H4 (cell line): ENCODE data around the gene RO60. TPM values are rescaled to one million over a fixed set of nuclear protein-coding genes. Genes with fewer than 3 reads are reported as not detected.

Source experiments
- DNase-seq: peaks from one replicate; pipeline ENCODE4 v3.0.0-alpha.2; 2015; ENCODE audit warnings: low spot score
- total RNA-seq: library from RNA; depleted of rRNA; stranded (reverse); fragments of >200 nt; shearing (Covaris generic); gene quantifications from 2 replicates; pipeline ENCODE4 v1.2.3, GENCODE V29; 2014

The RO60 gene
- total RNA-seq, 1 experiment from 2014 or later: 49.5 TPM

DNA sequence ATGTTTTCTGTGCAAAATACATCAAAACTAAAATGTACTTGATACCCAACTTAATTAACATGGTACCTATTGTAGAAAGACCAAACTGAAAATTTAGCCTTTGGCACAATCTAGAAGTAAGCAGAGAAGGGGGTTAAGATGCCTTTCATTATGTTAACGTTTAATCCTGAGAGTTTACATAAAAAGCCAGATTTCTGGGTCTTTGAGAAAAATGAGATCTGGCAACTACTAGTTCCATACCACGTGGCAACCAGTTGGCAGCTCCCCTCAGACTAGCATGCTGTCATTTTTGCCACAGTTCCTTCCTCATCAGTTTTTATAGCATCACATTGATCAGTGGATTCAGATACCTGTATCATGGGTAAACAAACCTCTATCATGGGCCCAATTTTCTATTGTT lies 1.5 kb downstream of the RO60 start:
- no peak for DNase-seq

DNA sequence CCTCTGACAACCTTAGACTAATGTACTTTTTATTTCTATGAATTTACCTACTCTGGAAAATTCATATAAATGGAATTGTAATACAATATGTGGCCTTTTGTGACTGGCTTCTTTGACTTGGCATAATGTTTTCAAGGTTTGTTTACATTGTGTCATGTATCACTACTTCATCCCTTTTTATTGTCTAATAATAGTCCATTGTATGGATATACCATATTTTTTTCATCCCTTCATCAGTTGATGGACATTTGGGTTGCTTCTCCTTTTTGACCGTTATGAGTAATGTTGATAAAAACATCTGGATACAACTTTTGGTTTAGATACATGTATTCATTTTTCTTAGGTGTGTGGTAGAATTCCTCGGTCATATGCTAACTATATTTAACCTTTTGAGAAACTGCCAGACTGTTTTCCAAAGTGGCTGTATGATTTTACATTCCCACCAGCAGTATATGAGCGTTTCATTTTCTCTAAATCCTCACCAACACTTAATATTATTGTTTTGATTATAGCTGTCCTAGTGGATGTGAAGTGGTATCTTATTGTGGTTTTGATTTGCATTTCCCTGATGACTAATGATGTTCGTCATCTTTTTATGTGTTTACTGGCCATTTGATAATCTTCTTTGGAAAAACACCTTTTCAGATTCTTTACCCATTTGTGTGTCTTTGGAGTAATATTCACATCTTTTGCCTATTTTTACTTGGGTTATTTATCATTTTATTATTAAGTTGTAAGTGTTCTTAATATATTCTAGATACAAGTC lies 3.5 kb downstream of the RO60 start:
- no peak for DNase-seq

DNA sequence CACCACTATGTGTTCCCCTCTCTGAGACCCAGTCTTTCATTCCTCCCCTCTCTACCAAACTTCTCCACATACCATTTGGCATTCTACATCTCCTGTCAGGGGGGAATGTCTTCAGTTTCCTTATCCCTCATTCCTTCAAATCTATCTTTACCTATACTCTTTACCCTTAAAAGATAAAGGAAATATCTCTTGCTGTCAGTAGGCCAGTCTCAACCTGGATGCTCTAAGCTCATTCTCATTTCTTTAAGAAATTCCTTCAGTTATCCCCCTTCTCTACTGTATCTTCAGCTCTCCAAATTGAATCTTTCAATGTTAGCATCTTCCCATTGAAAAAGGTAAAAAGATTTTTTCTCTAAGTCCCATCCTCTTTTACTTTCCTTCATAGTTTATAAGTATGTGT lies 6.5 kb downstream of the RO60 start:
- no peak for DNase-seq

DNA sequence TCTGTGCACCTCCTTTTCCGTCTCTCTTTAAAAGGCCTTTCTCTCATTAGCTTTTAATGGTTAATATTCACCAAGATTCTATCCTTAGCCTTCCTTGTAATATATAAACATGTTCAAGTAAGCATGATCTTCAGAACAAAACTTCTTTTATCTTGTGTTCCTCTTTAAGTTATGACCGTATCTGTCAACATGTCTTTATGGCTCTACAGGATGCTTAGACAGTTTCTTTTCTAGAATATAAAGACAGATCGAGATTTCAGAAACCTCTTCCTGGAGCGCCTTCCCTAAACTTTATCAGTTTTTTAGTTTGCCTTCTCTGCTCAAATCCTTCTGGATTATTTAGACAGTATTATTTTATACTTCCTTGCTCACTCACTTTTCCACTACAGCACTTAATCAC lies 7.2 kb downstream of the RO60 start:
- no peak for DNase-seq

DNA sequence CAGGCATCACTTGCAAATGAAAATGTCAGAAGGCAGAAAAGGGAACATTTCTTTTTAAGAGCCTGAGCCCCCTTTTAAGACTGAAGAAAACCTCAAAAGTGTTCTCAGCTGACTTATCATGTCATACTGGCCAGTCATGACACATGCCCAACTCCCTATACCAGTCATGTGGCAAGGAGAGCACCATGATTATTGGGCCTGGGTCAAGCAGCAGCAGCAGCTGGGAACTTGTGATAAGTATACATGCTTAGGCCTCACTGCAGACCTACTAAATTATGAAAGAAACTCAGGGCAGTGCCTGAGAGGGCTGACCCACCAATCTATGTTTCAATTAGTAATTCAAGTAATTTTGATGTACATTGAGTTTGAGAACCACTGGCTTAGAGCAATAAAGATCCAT lies 8.6 kb downstream of the RO60 start:
- no peak for DNase-seq

DNA sequence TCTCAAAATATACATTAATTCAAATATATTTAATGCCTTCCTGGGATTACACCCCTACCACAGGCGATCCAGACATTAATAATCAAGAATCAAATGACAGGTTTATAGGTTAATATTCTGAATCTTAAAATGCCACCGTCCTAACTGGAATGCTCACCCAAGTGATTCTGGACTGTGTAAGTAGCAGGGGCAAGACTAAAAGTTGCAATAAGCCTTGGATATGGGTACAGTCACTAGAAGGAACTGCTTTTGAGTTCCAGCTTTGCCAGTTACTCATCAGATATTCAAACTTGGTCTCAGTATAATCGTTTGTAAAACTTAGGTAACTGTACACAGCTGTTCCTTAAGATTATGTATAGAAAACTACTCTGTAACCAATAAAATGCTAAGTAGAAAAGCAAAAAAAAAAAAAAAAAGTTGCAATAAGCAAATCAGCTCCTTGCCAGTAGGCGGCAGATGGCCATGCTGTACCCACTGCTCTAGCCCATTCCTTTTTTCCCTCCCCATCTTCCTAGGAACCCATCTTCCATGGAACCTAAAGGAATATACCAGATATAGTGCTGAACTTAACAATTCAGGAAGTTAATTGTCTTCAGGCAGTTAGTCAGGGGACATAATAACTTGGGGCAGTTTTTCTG lies 10.5 kb downstream of the RO60 start:
- peak; percentile 29 for DNase-seq

DNA sequence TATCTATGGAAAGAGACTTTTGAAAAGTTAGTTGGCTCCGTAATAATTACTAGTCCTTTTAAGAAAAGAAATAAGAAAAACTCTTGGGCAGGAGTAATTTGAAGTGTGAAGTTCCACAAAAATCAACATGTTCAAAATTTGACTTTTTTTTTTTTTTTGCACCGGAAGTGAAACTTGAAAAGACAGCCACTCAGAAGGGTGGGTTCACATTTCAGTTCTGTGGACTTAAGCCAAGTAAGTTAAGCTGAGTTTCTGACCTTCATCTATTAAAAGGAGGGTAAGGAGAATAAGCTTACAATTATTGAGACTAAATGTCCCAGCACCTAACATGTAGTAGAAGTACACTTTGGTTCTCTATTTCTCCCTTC lies 11.0 kb downstream of the RO60 start:
- DNase-seq: no peak

DNA sequence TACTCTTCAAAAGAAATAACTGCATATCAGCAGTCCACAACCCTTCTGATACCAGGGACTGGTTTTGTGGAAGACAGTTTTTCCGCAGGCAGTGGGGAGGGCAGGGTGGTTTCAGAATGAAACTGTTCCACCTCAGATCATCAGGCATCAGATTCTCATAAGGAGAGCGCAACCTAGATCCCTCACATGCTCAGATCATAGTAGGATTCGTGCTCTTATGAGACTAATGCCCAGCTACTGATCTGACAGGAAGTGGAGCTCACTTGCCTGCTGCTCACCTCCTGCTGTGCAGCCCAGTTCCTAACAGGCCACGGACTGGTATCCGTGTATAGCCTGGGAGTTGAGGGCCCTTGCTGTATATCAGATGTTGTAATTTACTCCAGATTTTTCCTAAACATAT lies 11.5 kb downstream of the RO60 start:
- no peak for DNase-seq

DNA sequence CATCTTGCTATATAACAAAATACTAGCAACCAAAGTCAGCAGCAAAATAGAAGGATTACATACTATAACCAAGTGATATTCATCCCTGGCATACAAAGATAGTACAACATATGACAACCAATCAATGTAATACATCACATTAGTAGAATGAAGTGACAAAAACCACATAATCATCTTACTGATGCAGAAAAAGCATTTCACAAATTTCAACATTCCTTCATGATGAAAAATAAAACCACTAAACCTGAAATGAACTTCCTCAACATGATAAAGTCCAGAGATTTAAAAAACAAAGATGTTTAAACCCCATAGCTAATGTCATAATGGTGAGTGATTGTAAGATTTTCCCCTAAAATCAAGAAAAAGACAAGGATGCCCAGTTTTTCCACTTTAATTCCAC lies 18.6 kb downstream of the RO60 start:
- DNase-seq: no peak

DNA sequence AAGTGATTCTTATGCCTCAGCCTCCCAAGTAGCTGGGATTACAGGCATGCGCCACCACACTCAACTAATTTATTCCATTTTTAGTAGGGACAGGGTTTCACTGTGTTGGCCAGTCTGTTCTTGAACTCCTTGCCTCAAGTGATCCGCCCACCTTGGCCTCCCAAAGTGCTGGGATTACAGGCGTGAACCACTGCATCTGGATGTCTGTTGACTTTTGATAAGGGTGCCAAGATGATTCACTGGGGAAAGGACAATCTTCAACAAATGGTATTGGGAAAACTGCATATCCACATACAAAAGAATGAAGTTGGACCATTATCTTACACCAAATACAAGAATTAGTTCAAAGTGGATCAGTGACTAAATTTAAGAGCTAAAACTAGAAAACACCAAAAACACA lies 19.8 kb downstream of the RO60 start:
- no peak for DNase-seq

DNA sequence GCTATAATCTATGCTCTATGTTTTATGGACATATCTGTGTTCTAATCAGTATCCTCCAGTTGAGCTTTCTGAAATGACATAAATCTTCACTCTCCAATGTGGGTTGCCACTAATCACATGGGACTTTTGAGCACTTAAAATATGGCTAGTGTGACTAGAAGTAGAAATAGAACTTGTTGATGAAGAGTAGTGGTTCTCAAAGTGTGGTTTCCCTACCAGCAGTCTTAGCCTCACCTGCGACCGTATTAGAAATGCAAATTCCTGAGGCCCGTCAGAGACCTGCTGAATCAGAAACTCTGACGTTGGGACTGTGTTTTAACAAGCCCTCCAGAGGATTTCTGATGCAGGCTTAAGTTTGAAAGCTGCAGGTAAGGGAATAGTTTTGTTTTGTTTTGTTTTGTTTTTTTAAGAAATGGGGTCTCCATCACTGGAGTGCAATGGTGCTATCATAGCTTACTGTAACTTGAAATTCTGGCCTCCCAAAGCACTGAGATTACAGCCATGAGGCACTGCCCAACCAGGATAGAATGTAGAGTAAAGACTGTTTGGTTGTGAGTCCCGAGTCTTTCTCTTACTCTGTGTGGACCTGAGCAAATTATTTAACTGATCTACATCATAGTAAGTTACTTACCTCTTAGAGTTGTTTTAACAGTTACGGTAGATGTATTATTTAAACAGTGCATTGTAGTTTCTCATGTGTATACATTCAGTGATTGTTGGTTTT lies 24.1 kb downstream of the RO60 start:
- DNase-seq: no peak

DNA sequence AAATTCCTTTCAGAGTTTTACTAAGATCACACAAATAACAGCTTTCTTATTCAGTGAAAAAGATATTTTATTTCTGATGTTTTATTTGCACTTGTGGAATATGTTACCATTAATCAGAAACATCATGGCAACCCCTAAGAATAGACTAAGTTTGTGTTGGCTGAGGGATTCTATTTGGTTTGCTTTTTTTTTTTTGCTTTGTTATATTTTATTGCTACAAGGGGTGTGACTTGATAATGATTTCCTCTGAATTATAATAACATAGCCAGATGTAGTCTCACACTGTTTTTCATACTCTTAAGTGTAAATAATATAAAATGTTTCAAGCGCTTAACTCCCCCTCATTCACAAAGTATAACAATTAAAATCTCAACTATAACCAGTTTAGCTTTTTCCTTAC lies 25.9 kb downstream of the RO60 start:
- DNase-seq: no peak

DNA sequence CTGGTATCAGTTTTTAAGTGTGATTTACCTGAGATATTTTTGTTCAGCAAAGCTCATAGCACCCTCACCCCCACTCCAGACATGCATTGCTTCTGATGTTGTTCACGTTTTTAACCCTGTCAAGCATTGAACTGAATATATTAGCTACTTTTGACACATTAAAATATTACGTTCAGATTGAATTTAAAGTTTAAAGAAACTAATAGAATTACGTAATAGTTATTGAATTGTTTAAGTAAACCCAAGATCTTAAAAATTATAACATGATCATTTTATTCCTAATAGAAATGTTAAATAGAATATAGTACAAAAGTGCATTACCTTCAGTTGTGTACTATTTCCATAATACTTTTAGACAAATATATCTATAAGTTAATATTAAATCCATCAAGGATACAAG lies 26.9 kb downstream of the RO60 start:
- DNase-seq: no peak

DNA sequence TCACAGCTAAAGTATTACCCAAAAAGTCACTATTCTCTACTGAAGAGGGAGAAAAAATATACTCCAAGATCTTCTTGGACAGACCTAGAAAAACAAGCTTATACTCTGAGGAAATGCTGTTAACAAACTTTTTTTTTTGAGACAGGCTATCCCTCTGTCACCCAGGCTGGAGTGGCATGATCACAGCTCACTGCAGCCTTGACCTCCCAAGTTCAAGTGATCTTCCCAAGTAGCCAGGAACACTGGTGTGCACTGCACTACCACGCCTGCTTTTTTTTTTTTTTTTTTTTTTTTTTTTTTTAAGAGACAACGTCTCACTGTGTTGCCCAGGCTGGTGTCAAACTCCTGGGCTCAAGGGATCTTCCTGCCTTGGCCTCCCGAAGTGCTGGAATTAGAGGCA lies 28.5 kb downstream of the RO60 start:
- no peak for DNase-seq

DNA sequence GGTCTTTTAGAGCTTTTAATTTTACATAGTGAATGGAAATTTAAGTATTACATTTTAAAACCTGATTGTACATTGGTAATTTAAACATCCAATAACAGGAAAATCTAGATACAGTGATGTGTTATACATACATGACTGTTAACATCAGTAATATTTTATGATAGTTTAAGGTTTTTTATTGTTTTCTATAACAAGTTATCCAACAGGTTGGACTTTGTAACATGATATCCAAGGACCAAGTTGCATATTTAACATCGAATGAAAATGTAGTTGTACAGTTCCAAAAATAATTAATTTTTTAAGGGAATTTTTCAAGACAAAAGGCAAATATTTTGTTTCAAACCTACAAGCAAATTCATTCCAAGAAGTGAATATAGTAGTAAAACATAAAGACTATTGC lies 31.5 kb downstream of the RO60 start:
- no peak for DNase-seq

DNA sequence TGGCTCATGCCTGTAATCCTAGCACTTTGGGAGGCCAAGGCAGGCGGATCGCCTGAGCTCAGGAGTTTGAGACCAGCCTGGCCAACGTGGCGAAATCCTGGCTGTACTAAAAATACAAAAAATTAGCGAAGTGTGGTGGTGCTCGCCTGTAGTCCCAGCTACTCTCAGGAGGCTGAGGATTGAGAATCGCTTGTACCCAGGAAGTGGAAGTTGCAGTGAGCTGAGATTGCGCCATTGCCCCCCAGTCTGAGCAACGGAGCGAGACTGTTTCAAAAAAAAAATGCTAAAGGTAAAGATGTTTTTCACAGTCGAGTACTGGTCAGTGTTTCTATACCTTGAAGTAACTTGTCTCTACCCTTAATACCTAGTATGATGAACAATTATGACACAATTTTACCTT lies 34.7 kb downstream of the RO60 start:
- no peak for DNase-seq

DNA sequence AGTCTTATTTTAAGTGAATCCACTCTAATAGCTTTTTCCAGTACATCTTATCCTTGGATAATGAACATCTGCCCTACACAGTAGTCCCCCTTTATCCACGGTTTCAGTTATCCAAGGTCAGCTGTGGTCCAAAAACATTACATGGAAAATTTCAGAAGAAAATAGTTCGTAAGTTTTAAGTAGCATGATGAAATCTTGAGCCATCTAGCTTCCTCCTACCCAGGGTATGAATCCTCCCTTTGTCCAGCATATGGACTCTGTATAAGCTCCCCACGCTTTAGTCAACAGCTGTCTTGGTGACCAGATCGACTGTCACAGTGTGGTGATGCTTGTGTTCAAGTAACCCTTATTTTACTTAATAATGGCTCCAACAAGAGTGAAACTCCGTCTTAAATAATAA lies 43.2 kb downstream of the RO60 start:
- DNase-seq: no peak

DNA sequence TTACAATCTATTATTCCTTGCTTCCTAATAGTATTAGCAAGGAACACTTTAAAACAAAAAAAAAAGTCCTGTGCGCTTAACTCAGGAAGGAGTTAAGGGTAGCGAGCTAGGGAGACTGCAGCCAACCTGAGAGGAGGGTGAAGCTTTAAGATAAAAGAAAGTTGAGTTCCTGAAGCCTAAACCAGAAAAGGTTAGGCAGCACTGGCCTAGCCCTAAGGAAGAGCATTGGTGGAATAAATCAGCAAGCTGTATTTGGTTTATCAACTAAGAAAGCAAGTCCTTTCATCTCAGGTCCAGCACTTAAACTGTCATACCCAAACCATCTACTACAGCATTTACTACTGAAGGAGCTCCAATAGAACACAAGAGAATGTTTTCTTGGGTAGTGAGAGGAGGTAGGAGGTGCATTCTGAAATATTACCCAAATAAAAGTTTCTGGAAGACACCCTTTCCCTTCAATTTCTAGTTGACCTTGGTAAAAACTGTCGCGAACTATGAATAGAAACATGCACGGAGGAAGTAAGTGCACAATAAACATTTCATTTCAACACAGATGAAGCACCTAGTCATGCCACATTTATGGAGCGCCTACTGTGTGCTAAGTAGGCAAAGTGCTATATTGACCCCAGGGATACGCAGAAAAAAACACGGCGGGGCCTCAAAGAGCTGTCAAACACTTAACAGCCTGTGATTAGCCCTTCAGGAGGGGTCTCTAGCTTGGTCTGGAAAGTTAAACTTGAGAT lies 44.5 kb downstream of the RO60 start:
- DNase-seq: no peak

DNA sequence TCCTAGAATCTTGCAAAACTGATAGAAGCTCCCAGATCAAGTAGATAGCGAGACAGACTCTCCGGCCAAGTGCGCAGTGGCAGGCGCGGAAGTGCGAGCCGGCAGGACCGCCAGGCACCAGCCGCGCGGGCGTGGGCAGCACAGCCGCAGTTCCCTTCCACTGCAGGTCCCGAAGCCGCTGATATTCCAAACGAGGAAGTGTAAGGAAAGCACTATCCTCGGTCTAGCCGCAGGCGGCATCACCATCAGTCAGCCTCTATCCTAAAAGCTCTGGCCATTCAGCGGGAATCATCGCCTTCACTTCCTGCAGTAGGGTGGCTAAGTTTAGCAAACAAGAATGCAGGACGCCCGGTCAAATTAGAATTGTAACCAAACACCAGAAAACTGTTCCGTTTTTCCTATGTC lies 45.1 kb downstream of the RO60 start:
- DNase-seq: no peak

DNA sequence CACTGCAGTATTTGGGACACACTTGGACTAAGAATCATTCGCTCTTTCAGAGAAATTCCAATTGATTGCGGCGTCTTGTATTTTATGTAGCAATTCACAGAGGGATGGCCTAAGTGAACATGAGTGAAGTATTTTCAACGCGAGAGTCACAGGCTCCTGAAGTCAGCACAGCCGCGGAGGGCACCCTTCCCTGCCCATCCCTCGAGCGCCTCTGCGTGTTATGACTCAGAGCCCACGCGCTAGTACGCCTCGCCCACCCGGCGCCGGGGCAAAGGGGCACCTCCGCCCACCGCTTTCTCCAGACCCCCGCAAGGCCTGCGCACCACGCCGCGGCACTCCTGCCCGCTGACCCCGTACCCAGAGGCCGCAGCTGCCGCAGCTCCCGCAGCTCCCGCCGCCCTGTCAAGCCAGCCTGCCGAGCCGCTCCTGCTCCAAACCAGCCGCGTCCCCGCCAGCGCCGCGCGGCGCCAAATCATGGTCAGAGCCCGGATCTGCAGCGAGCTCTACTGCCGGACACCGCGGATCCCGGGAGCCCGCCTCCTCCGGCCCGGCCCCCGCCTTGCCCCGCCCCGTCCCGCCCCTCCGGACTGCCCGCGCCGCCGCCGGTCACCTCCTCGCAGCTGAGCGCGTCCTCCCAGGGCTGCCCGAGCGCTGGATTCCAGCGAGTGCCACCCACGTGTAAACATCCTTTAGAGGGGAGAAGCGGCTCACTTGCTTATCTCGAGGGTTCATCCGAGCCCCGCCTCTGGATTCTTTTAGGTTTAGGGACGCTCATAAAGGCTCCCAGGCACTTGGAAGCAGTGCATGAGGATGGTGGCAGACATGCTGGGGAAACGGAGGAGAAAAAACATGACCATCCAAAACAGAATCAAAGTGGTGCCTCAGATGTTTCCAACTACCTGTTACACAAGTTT lies 45.8 kb downstream of the RO60 start, which contains the start of gene GLRX2:
GLRX2 (minus strand) TSS at position 508 of the 914 bp plus-strand sequence; CDS start at position 476, 32 bp downstream.
- DNase-seq: peak; percentile 66

DNA sequence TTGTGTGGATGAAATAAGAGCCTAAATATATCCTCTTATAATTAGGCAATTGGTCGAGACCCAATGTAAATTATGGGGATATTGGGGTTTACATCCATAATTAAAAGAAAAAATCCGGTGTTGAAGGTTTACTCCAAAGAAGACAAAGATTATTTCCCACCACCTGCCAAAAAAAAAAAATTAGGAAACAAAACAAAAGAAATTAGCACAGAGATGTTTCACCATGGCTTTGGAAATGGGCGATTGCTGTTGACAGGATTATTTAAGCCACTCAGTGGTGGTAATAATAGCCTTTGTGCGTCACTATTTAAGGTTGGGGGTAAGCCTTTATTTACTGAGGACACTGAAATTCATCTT lies 46.4 kb downstream of the RO60 start:
- no peak for DNase-seq
